OCI-LY7 (cell line): Measurements from ENCODE around the gene NPAT. TPM values are rescaled to one million over a fixed set of nuclear protein-coding genes. Genes with fewer than 3 reads are reported as not detected.
"Not testable (repeated sequence)": the region's sequence is repeated elsewhere in the genome, so short reads cannot be mapped to it uniquely, and the experiment has no call there.

Source experiments
- BruUV-seq: library from RNA; stranded (reverse); fragments of 400-500 nt; replicated peaks from 2 replicates; lab custom pipeline; 2021; lab: Mats Ljungman, UMichigan
- CTCF ChIA-PET: fragments of 300-600 bp; sonication (Branson Sonifier 250); formaldehyde crosslinking; loops from one replicate; lab custom pipeline; 2022; ENCODE audit warnings: antibody characterized with exemption; ENCODE audit not compliant: unreplicated experiment; lab: Charles Lee
- POLR2A ChIA-PET: fragments of 300-600 bp; sonication (Branson Sonifier 250); formaldehyde crosslinking; loops from one replicate; lab custom pipeline; 2022; ENCODE audit warnings: antibody characterized with exemption; lab: Charles Lee
- DNase-seq: peaks from one replicate; pipeline ENCODE4 v3.0.0-alpha.2; 2015; ENCODE audit warnings: low spot score
- H2AFZ ChIP-seq: fragments of 200-600 bp; sonication (generic), shearing (Covaris generic); 2 replicates; pipeline ENCODE4 v1.6.1; 2014; ENCODE audit warnings: mild to moderate bottlenecking, antibody characterized with exemption, low read length, moderate library complexity
- H3K27ac ChIP-seq: fragments of 200-600 bp; sonication (generic); 2 replicates; pipeline ENCODE4 v1.5.1; 2014; ENCODE audit warnings: mixed run types, low read depth, mild to moderate bottlenecking, moderate library complexity, low read length, inconsistent platforms; ENCODE audit not compliant: poor library complexity, severe bottlenecking
- H3K36me3 ChIP-seq: fragments of 200-600 bp; sonication (generic); 2 replicates; pipeline ENCODE4 v1.6.1; 2014; ENCODE audit warnings: mild to moderate bottlenecking, antibody characterized with exemption, low read length, moderate library complexity, mixed read lengths; ENCODE audit not compliant: insufficient read depth
- H3K4me1 ChIP-seq: fragments of 200-600 bp; sonication (generic); 2 replicates; pipeline ENCODE4 v1.5.1; 2014; ENCODE audit warnings: mild to moderate bottlenecking, low read length; ENCODE audit not compliant: insufficient read depth, poor library complexity, severe bottlenecking
- H3K4me2 ChIP-seq: fragments of 200-600 bp; sonication (generic); 2 replicates; pipeline ENCODE4 v1.6.1; 2014; ENCODE audit warnings: mild to moderate bottlenecking, low read length
- H3K4me3 ChIP-seq: fragments of 200-600 bp; sonication (generic); 2 replicates; pipeline ENCODE4 v1.5.1; 2014; ENCODE audit warnings: mild to moderate bottlenecking, low read depth, low read length; ENCODE audit not compliant: poor library complexity, severe bottlenecking
- H3K79me2 ChIP-seq: fragments of 200-600 bp; sonication (generic); 2 replicates; pipeline ENCODE4 v1.6.1; 2016; ENCODE audit warnings: low read depth, mild to moderate bottlenecking, low read length, moderate library complexity, mixed read lengths; ENCODE audit not compliant: insufficient read depth
- H3K9me2 ChIP-seq: fragments of 200-600 bp; sonication (generic); 2 replicates; pipeline ENCODE4 v1.6.1; 2016; ENCODE audit warnings: mild to moderate bottlenecking, low read length, mixed read lengths; ENCODE audit not compliant: insufficient read depth
- H3K9me3 ChIP-seq: fragments of 200-600 bp; sonication (generic); 2 replicates; pipeline ENCODE4 v1.6.1; 2014; ENCODE audit warnings: mild to moderate bottlenecking, mixed run types, low read length, mixed read lengths
- H4K20me1 ChIP-seq: fragments of 200-600 bp; sonication (generic); 2 replicates; pipeline ENCODE4 v1.6.1; 2014; ENCODE audit warnings: mild to moderate bottlenecking, antibody characterized with exemption, low read length, moderate library complexity, mixed read lengths; ENCODE audit not compliant: insufficient read depth
- CTCF ChIP-seq: fragments of 200-600 bp; sonication (generic); conservative IDR thresholded peaks from 2 replicates; pipeline ENCODE4 v1.5.1; 2014; ENCODE audit warnings: mild to moderate bottlenecking, antibody characterized with exemption, low read length, moderate library complexity, mixed read lengths
- EZH2phosphoT487 ChIP-seq: fragments of 200-600 bp; sonication (generic); IDR thresholded peaks from 2 replicates; pipeline ENCODE4 v1.6.1; 2018; ENCODE audit warnings: low read depth, borderline replicate concordance, mild to moderate bottlenecking, mixed run types, antibody characterized with exemption, low read length, moderate library complexity, mixed read lengths
- intact Hi-C: fragments of 100-400 bp; cut with micrococcal nuclease; formaldehyde crosslinking; loops from one replicate; pipeline ENCODE4 v1.10.0; 2022; ENCODE audit not compliant: unreplicated experiment
- total RNA-seq, 2 experiments: library from RNA; depleted of rRNA in 1 of 2; stranded (reverse); fragments of >200 nt in 1 of 2; shearing (Covaris generic) in 1 of 2; gene quantifications; 2 replicates each; pipeline ENCODE4 v1.2.3, GENCODE V29; 2014 to 2022

The NPAT gene
- total RNA-seq, 2 experiments from 2014 or later, result 22.6 to 26.9 TPM

DNA sequence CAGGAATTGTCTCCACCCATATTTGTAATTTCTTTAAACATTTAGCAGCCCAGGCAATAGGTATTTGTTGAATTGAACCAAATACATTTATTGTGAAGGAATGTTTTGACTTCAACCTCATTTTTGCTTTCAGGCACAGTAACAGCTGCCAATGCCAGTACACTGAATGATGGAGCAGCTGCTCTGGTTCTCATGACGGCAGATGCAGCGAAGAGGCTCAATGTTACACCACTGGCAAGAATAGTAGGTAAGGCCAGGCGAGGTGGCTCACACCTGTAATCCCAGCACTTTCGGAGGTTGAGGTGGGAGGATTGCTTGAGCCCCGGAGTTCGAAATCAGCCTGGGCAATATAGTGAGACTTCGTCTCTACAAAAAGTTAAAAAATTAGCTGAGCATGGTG lies 80.1 kb downstream of the NPAT start:
- H3K27ac ChIP-seq, result no peak overlapping the region
- H3K9me2 ChIP-seq, result no peaks in the 10 kb centered on the region
- DNase-seq, result no peak
- BruUV-seq, result no TSS peak
- POLR2A ChIA-PET, result interaction anchor here (2.3 to 3.4 kb wide), 2 partner anchors 8 to 13 kb away, joined by 8 to 16 read pairs; no protein-coding TSS in a partner anchor
- no peak overlapping the region for H3K4me2 ChIP-seq
- intact Hi-C loops, result no loop called here
- TF ChIP-seq EZH2phosphoT487, result no peak
- no peak for TF ChIP-seq CTCF
- no peaks in the 10 kb centered on the region for H3K4me1 ChIP-seq
- H2AFZ ChIP-seq, result no peak overlapping the region
- no peaks in the 10 kb centered on the region for H3K9me3 ChIP-seq
- H3K36me3 ChIP-seq, result peaks cover 93% of the 10 kb centered on the region
- H4K20me1 ChIP-seq, result no peaks in the 10 kb centered on the region
- no peak overlapping the region for H3K4me3 ChIP-seq
- H3K79me2 ChIP-seq, result no peaks in the 10 kb centered on the region
- CTCF ChIA-PET, result no interaction called here

DNA sequence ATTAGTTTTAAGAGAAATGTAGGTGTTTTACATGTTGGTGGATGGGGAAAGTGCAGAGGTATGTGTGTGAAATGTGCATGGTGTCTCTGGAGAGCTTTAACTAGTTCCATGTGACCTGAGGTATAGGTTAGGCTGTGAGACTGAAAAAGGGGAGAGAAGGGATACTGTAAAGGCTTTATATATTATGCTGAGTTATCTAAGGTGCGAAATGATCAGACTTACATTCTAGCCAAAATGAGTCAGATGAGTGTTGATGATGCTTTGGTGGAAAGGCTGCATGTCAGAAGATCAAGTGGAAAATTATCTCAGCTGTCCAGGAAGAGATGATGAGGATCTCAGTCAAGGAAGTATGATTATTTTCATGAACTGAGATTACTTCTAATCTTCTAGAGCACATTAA lies 85.2 kb downstream of the NPAT start:
- H3K9me2 ChIP-seq, result no peaks in the 10 kb centered on the region
- H3K36me3 ChIP-seq, result peaks cover 85% of the 10 kb centered on the region
- H3K9me3 ChIP-seq, result no peaks in the 10 kb centered on the region
- DNase-seq, result no peak
- intact Hi-C loops, result no loop called here
- H3K4me3 ChIP-seq, result no peak overlapping the region
- H3K4me2 ChIP-seq, result no peak overlapping the region
- H4K20me1 ChIP-seq, result no peaks in the 10 kb centered on the region
- no TSS peak for BruUV-seq
- TF ChIP-seq CTCF (no peak), EZH2phosphoT487 (no peak)
- peaks cover 4% of the 10 kb centered on the region for H3K4me1 ChIP-seq
- no peak overlapping the region for H3K27ac ChIP-seq
- no peak overlapping the region for H2AFZ ChIP-seq
- ChIA-PET POLR2A (no interaction called here), CTCF (no interaction called here)
- H3K79me2 ChIP-seq, result no peaks in the 10 kb centered on the region

GRCh38 chr11:108135845-108136544 lies 86.4 kb downstream of the NPAT start:
- H3K9me3 ChIP-seq, result no peaks in the 10 kb centered on the region
- H3K36me3 ChIP-seq, result peaks cover 80% of the 10 kb centered on the region
- H4K20me1 ChIP-seq, result no peaks in the 10 kb centered on the region
- POLR2A ChIA-PET, result interaction anchor here (0.6 kb wide), 1 partner anchor 149 kb away, joined by 3 read pairs; no protein-coding TSS in a partner anchor
- no peaks in the 10 kb centered on the region for H3K9me2 ChIP-seq
- no TSS peak for BruUV-seq
- TF ChIP-seq EZH2phosphoT487, result no peak
- peak; percentile 75 for TF ChIP-seq CTCF
- H3K4me1 ChIP-seq, result peaks cover 4% of the 10 kb centered on the region
- peak; percentile 57 for DNase-seq
- H3K4me3 ChIP-seq, result no peak overlapping the region
- H3K4me2 ChIP-seq, result no peak overlapping the region
- CTCF ChIA-PET, result no interaction called here
- no peak overlapping the region for H2AFZ ChIP-seq
- intact Hi-C loops, result no loop called here
- H3K27ac ChIP-seq, result no peak overlapping the region
- no peaks in the 10 kb centered on the region for H3K79me2 ChIP-seq

DNA sequence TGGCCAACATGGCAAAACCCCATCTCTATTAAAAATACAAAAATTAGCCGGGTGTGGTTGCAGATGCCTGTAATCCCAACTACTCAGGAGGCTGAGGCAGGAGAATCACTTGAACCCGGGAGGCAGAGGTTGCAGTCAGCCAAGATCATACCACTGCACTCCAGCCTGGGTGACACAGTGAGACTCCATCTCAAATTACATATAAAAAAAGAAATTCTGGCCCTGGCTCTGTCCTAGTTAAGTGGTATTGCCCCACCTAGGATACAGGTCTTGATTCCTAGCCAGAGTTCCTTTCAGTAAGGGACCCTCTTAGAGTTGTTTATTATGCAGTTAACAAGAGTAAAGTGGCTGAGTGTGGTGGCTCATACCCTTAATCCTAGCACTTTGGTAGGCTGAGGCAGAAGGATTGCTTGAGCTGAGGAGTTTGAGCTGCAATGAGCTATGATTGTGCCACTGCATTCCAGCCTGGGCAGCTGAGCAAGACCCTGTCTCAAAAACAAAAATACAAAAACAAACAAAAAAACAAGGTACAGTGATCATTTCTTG lies 89.4 kb downstream of the NPAT start:
- intact Hi-C loops, H3K4me1 ChIP-seq, H2AFZ ChIP-seq, H4K20me1 ChIP-seq, DNase-seq, CTCF ChIA-PET, H3K9me3 ChIP-seq, H3K4me2 ChIP-seq, BruUV-seq, H3K9me2 ChIP-seq, H3K4me3 ChIP-seq, H3K27ac ChIP-seq, H3K79me2 ChIP-seq: not testable (repeated sequence)
- H3K36me3 ChIP-seq, result peaks cover 58% of the 10 kb centered on the region
- POLR2A ChIA-PET, result interaction anchor here (2.4 kb wide), 1 partner anchor 10 kb away, joined by 8 read pairs; no protein-coding TSS in a partner anchor
